HG02943 (cell line): ENCODE measurements around the gene SPI1.
A peak's percentile ranks its signal among the peaks of the same experiment; 100 is the strongest.

Source experiments
- ATAC-seq: cut with Tn5 transposase; IDR thresholded peaks from one replicate; pipeline ENCODE4 v1.9.1; 2021; ENCODE audit warnings: mild to moderate bottlenecking, low read depth, moderate library complexity; ENCODE audit not compliant: unreplicated experiment

The SPI1 gene

GRCh38 chr11:47389577-47390421, 11.5 kb upstream of the SPI1 start:
- ATAC-seq, result no peak

- no peak for ATAC-seq
Measured at GRCh38 chr11:47388697-47389576, 10.6 kb upstream of the SPI1 start.

GRCh38 chr11:47387944-47388696, 9.8 kb upstream of the SPI1 start:
- ATAC-seq, result no peak

GRCh38 chr11:47384498-47384897, 6.2 kb upstream of the SPI1 start:
- ATAC-seq, result no peak

GRCh38 chr11:47383071-47383470, 4.7 kb upstream of the SPI1 start:
- no peak for ATAC-seq

- no peak for ATAC-seq
Measured at GRCh38 chr11:47380078-47380477, 1.7 kb upstream of the SPI1 start.

- ATAC-seq, result no peak
Measured at GRCh38 chr11:47379317-47379716, 970 bp upstream of the SPI1 start.

GRCh38 chr11:47378836-47379170, 456 bp upstream of the SPI1 start:
- peak; percentile 16 for ATAC-seq

GRCh38 chr11:47377571-47378009, 757 bp downstream of the SPI1 start:
- ATAC-seq, result no peak

GRCh38 chr11:47376525-47377371, 1.6 kb downstream of the SPI1 start:
- no peak for ATAC-seq

- ATAC-seq, result no peak
Measured at GRCh38 chr11:47376107-47376524, 2.2 kb downstream of the SPI1 start.

GRCh38 chr11:47375546-47376085, 2.7 kb downstream of the SPI1 start:
- ATAC-seq, result no peak

- no peak for ATAC-seq
Measured at GRCh38 chr11:47375020-47375419, 3.3 kb downstream of the SPI1 start.

GRCh38 chr11:47374720-47375019, 3.7 kb downstream of the SPI1 start:
- ATAC-seq, result no peak

GRCh38 chr11:47373876-47374719, 4.2 kb downstream of the SPI1 start:
- ATAC-seq, result no peak

GRCh38 chr11:47372422-47372821, 5.9 kb downstream of the SPI1 start:
- no peak for ATAC-seq

- no peak for ATAC-seq
Measured at GRCh38 chr11:47369676-47370075, 8.7 kb downstream of the SPI1 start.

GRCh38 chr11:47366020-47366490, 12.3 kb downstream of the SPI1 start:
- no peak for ATAC-seq

- ATAC-seq, result no peak
Measured at GRCh38 chr11:47361419-47361818, 16.9 kb downstream of the SPI1 start.
